NCI-H1930 (cell line): Measurements from ENCODE around the gene DISP2.
A peak's percentile ranks its signal among the peaks of the same experiment; 100 is the strongest.

Experiments used
- DNase-seq, 2 experiments: peaks; one replicate each; lab custom pipeline; 2025; lab: John Stamatoyannopoulos, UW

DISP2 gene

DNA sequence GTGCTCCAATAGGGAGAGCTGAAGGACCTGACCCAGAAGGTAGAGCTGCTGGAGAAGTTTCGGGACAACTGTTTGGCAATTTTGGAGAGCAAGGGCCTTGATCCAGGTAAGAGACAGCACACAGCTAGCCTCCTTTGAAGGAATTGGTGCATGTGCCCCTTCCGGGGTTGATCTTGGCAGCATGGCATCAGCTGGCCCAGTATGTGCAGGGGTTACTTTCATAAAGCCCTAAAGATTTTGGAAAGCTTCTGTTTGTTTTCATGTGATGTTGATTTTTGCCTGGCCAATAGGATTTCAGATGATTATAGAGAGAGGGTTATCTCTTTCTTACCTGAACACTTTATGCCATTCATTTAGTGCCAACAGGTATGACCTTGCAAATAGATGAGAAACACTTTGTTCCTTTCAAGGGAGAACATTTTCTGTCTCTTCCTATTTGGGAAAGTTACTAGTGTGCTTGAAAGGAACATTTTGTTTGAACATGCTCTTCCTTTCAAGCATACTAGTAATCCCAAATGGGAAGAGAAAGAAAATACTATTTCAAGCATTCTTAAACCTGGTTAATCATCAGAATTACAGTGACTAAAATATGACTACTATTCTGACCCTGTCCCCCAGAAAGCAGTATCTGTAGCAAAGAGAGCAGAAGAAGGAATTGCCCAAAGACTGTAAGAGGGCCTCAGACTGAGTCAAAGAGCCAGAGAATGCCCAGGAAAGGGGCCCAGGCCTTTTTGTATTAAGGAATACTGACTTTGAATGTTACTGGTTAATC lies 32.0 kb downstream of the DISP2 start:
- DNase-seq = no peak

DNA sequence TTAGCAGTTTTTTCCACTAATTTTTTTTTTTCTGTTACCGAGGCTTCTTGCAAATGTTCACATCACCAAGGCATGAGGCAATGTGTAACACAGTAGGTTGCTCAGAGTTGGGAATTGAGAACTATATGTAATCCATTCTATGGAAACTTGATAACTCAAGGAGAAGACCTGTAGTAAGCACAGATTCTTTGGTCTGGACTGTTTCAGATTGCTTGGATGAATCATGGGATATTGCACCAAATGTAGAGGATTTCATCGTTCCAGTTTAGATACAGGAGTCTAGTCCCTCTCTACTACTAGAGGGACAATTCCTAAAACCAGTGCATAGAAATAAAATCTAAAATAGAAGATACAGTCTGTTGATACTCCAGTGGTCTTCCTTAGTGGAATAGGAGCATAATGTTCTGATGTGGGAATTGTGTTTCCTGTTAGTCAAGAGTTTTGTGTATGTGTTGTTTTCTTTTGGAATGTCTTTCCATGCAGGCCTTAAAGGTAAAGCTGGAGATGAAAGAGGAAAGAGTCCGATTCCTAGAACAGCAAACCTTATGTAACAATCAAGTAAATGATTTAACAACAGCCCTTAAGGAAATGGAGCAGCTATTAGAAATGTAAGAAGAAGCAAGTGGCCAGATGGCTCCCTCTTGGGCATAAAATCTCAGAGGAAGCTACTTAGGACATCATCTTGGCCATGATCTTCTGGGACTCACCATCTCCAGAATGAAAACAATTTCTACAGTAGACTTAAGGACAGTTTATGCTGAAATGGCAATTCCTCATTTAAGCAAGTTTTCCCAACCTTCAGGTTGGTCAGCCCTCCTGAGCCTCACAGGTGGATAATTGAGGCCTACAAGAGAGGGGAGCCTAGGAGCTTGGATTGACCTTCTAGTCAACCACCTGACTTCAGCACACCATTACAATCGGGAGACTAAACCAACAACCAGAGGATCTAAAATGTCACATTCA lies 35.2 kb downstream of the DISP2 start:
- DNase-seq = no peak

DNA sequence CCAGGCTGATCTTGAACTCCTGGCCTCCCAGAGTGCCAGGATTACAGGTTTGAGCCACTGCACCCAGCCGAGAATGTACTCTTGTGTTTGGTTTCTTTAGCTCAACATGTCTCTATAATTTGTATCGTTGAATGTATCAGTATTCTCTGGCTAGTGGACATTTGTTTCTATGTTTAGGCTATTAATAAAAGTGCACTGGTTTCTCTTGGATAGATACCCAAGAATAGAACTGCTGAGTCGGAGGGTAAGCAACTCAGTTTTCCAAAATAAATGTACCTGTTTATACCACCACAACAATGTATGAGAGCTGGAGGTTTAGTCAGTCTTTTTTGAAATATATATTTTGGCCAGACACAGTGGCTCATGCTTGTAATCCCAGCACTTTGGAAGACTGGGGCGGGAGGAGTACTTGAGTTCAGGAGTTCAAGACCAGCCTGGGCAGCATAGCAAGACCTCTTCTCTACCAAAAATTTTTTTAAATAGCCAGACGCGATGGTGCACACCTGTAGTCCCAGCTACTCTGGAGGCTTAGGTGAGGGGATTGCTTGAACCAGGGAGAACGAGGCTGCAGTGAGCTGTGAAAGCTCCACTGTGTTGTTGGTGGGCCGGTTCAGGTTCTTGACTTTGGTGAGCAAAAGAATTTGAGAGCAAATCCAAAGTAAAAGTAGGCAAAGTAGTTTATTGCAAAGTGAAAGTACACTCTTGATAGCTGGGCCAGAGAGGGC lies 39.8 kb downstream of the DISP2 start:
- DNase-seq = no peak

DNA sequence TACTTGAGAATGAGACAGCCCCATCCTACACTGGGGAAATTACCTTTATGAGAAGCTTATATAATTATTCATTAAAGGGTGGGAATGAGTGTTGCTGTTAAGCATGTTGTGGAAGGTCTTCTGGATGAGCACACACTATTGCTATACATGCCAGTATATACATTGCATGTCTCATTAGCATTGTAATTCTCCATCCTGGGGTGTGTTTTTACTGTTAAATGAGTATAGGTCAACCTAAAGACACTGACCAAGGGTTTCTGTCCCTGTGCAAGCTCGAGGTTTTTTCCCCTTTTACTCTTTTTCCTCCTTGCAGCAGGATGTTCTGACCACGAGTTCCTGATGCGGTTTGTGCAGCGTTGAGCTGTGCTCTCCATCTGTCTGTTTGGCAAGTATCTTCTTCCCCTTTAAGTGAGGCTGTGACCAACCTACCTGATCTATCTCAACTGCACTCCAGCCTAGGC lies 40.4 kb downstream of the DISP2 start:
- DNase-seq = no peak

DNA sequence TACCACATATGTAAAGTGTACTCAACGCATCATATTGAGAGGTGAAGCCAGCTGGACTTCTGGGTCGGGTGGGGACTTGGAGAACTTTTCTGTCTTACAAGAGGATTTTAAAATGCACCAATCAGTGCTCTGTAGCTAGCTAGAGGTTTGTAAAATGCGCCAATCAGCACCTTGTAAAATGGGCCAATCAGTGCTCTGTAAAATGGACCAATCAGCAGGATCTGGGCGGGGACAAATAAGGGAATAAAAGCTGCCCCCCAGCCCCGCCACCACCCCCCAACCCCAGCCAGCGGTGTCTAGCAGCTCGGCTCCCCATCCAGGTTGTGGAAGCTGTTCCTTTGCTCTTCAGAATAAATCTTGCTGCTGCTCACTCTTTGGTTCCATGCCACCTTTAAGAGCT lies 41.4 kb downstream of the DISP2 start:
- no peak for DNase-seq

DNA sequence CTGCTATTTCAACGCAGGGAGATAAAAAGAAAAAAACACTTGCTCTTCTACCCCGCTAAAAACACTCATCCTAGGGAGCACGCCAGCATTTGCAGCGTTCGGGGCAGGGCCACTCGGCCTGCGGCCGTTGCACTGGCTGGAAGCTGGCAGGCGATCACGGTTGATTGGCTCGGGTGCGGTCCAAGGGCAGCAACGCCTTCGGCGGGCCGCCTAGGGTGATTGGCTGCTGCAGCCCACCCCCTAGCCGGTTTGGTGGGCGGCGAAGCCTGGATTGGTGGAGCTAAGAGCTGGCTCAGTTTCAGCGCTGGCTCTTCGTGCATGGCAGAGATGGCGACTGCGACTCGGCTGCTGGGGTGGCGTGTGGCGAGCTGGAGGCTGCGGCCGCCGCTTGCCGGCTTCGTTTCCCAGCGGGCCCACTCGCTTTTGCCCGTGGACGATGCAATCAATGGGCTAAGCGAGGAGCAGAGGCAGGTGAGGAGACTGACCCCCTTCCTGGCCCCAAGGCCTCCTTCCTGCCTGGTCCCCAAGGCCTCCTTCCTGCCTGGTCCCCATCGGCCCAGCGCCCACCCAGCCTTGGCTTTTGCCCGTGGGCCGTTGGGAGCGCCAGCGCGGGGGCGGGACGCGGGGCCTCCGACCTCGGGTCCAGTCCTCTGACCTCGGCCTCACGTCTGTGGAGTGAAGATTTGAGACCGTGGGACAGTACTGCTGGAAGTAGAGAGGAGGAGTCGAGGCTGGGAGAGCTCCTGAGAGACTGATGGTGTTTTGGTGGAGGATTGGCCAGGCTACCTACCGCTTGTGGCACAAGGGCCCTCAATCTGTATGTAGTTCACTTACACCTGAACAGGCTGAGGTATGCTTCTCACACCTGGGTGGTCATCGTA lies 47.7 kb downstream of the DISP2 start, which contains the start of gene IVD:
IVD (plus strand) TSS at position 295 of the 881 bp plus-strand sequence; CDS start at position 328, 33 bp downstream.
- DNase-seq = peak; percentile 73 to 82

DNA sequence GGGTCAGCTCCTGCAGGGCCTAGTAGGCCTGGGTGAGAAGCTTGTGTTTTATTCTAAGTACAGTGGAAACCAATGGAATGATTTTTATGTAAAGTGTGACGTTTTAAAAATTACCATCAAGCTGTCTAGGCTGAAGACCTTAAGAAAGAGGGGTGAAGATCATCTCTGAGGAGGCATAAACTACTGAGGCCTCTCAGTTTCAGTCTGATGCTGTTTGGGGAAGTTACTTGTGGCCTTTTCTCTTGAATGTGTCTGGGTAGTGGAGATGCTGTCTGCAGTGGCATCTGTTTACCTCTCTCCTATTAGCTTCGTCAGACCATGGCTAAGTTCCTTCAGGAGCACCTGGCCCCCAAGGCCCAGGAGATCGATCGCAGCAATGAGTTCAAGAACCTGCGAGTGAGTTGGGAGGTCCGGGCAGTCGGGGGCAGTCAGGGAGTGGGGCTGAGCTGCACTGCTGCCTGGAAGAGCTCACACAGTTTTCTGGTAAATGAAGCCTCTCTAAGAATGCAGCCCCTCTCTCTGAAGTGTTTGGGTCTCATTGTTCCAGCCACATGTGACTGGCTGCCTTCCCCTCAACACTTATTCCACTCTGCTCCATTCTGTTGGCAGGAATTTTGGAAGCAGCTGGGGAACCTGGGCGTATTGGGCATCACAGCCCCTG lies 49.4 kb downstream of the DISP2 start:
- DNase-seq = no peak

DNA sequence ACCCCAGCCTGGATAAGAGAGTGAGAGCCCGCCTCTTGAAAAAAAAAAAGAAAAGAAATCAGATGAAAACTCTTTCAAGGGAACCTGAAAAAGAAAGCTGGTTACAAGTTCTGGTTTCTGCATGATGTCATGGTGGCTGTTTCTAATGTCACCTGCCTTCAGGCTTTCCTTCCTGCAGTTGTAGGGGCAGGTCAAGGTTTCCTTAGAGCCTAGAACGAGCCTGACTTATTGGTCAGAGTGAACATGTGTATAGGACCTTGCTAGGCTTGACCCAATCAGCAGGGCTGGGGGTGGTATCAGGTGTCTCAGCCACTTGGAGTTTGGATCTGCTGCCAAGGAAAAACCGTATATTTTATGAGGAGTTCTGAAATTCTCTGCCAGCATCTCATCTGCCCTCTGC lies 51.3 kb downstream of the DISP2 start:
- no peak for DNase-seq

DNA sequence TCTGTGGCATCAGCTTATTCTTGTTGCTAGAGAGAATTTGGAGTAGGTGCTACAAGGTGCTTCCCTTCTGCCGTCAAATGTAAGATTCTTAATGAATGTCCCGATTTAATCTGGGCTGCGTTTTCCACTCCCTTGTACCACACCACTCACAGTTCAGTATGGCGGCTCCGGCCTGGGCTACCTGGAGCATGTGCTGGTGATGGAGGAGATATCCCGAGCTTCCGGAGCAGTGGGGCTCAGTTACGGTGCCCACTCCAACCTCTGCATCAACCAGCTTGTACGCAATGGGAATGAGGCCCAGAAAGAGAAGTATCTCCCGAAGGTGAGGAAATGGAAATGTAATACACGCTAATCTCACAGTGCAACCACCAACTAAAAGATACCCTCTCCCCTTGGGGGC lies 52.5 kb downstream of the DISP2 start:
- DNase-seq = no peak

DNA sequence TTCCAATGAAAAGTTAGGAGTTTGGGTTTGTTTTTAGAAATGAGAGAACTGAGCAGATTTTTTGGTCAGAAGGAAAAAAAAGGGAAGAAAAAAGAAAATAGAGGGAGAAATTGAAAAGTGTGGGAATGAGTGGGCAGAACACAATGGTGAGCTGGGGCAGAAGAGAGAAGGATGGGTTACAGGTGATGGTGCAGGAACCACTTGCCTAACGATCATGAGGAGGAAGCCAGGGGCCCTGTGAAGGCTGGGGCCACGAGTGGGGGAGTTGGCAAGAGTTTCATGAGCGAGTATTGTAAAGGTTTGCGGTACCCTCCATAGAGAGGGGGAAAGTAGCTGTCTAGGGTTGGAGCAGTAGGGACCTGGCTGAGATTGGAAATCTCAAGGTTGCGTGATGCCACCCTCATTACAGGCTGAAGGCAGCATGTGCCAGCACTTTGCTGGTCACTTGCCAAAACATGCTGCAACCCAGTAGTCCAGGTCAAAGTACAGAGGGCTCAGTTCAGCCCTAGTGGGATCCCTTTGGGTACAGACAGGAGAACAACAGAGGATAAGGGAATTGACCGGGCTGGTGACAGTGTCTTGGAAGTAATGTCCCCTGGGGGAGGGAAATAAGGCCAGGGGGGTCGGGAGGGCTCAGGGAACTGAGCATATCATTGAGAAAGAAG lies 54.2 kb downstream of the DISP2 start:
- no peak for DNase-seq

DNA sequence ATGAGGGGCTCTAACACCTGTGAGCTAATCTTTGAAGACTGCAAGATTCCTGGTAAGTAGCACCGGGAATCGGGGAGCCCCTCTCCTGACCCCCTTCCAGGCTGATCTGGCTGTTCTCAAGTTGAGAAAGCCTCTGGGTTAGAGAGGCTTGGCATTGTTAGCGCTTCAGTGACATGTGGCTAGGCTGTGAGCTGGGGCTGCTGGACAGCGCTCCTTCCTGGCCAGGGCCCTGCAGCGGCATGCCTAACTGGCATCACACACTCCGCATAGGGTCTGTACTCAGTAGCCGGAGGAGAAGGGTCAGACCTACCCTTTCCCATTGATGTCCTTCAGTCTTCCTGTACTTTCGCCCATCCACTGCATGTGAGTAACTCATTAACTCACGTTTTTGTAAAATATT lies 55.0 kb downstream of the DISP2 start:
- no peak for DNase-seq

DNA sequence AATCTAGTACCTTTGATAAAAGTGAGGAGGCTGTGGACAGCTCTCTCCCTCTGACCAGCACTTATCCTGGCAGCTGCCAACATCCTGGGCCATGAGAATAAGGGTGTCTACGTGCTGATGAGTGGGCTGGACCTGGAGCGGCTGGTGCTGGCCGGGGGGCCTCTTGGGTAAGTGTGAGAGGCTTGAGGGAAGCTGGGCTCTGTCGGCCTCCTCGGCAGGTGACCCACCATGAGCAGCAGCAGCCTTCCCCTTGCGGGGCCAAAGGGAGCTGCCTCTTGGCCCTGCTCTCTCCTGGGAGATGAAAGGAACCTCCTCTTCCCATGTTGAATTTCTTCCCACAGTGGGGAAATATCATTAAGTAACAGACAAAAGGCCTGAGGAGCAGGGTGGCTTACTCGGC lies 56.8 kb downstream of the DISP2 start:
- DNase-seq = no peak

DNA sequence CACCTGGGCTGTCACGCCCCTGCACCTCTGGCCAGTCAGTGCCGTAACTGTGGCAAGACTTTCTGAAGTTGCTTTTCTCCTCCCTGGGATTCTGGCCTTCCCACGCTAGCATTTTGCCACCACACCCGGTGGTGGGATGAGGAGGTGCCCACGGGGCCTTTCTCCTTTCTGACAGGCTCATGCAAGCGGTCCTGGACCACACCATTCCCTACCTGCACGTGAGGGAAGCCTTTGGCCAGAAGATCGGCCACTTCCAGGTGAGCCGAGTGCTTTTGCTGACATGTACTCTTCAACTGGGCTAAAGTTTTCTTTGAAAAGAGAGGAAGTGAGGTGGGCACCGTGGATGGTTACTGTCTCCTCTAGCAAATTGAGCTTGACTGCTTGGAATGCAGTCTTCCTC lies 57.2 kb downstream of the DISP2 start:
- DNase-seq = no peak

DNA sequence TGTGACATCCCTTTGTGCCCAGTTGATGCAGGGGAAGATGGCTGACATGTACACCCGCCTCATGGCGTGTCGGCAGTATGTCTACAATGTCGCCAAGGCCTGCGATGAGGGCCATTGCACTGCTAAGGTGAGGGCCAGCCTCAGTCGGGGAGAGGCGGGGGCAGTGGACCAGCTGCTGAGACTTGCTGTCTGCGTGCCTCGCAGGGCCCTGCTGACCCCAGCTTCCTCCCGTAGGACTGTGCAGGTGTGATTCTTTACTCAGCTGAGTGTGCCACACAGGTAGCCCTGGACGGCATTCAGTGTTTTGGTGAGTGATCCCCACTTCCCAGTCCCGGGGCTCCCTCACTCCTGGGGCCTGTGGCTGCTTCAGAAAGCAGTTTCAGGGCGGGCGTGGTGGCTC lies 58.0 kb downstream of the DISP2 start:
- DNase-seq = no peak

DNA sequence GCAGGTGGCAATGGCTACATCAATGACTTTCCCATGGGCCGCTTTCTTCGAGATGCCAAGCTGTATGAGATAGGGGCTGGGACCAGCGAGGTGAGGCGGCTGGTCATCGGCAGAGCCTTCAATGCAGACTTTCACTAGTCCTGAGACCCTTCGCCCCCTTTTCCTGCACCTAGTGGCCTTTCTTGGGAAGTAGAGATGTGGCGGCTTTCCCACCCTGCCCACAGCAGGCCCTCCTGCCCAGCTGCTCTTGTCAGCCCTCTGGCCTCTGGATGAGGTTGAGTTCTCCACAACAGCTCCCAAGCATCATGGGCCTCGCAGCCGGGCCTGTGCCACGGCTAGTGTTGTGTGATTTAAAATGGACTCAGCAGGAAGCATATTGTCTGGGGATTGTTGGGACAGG lies 60.1 kb downstream of the DISP2 start:
- DNase-seq = no peak

DNA sequence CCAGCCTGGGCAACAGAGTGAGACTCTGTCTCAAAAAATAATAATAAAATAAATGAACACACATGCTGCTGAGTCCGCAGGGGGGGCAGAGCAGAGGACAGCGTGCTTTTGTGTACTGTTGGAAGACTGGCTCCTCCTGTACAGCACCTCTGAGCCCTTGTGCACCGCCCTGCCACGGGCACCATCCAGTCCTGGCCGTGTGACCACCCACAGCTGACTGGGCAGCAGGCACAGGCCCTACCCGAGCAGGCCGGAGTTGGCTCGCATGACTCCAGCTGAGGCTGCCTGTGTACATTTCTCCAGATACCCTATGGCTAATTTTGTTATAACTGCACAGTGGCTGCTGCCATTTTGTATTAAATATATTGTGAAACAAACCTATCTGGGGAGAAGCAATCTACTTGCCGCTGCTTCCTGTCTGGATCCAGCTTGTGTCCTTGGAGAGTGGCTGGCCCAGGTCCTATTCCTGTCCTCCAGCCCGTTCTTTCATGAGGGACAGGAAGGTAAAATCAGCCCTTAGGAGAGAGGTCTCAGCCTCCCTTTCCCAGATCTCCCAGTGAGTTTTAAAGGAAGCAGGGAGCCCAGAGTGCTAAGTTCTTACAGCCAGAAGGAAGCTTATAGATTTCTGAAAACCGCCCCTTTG lies 62.2 kb downstream of the DISP2 start:
- no peak for DNase-seq

DNA sequence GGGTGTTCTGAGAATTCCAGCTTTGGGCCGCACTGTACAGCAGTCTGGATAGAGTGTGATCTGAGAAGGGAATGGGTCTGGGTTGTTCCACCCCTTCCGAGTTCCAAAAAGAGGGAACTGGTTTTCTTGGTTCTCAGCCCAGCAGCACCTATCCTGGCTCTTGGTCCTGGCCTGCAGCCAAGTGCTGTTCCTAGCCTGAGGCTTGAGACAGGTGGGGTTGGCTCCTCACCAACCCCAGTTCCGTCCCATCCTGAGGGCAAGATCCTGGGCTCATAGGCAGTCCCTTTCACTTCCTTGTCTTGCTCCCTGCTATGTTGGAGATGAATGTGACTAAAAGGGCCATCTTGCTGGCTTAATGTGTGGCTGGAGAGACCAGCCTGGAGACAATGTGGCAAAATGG lies 62.8 kb downstream of the DISP2 start:
- no peak for DNase-seq

DNA sequence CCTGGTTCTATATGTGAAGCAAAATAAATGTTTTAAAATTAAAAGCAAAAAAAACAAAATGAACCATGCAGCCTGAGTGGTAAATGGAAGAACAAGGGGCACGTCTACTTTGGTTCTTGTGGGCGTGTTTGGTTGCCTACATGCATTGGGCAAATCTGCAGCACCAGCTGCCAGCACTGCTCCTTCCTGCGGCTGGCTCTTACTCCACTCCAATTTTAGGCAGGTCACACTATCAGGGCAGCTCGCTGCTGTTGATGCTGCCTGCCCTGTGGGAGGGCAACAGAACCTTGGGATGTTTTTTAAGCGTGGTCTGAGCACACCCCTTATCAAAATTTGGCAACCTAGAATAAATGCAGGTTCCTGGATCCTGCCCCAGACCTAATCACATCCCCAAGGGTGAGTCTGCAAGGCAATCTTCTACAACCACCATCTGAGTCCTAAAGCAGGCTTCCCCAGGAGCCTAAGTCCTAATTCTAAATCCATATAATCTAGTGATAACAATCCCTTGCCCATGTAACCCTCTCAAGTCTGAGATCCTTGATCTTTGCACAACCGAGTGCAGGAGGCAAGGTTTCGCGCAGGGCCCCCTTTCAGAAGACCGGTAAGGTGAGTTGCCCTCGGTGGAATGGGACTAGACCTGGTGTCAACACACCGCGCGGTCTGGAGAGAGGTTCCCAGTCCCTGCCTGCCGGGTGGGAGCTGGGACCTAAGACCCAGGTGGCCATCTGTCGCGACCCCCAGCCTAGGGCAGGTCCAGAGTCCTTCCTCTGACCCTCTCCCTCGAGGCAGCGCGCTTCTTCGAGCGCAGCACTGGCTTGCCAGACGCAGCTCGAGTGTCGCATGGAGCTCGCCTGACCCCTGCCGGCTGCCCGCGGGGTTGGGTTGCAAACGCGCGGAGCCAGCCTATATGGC lies 63.5 kb downstream of the DISP2 start:
- peak in 1 of 2 experiments; percentile 64 for DNase-seq
